OCI-LY1 (cell line): ENCODE results near the gene PAPPA.

Experiments used
- EZH2 ChIP-seq: fragments of 200-600 bp; sonication (generic), shearing (Covaris generic); IDR thresholded peaks from 2 replicates; pipeline ENCODE4 v1.8.0; 2017; ENCODE audit warnings: borderline replicate concordance, mixed run types, mild to moderate bottlenecking, antibody characterized with exemption, low read length, moderate library complexity, mixed read lengths
- TF ChIP-seq, protein P1 (sequence below): fragments of 200-600 bp; sonication (generic), shearing (Covaris generic); IDR thresholded peaks from 2 replicates; pipeline ENCODE4 v1.5.1; 2017; ENCODE audit warnings: mild to moderate bottlenecking, antibody characterized with exemption, low read length, moderate library complexity, mixed read lengths

DNA sequence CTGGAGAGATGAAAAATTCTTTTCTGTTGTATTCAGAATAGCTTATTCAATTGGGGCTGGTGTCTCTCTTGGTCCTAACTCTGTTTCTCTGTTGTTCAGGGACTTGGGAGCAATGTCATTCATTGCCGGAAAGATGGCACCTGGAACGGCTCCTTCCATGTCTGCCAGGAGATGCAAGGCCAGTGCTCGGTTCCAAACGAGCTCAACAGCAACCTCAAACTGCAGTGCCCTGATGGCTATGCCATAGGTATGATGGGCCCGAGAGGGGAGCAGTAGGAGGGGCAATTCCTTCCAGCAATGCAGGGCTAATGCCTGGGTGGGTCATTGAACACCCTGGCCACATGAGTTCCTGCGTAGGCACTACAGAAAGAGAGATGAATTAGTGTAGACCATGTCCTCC, 208.9 kb downstream of the PAPPA start:
- TF ChIP-seq, protein P1, sequence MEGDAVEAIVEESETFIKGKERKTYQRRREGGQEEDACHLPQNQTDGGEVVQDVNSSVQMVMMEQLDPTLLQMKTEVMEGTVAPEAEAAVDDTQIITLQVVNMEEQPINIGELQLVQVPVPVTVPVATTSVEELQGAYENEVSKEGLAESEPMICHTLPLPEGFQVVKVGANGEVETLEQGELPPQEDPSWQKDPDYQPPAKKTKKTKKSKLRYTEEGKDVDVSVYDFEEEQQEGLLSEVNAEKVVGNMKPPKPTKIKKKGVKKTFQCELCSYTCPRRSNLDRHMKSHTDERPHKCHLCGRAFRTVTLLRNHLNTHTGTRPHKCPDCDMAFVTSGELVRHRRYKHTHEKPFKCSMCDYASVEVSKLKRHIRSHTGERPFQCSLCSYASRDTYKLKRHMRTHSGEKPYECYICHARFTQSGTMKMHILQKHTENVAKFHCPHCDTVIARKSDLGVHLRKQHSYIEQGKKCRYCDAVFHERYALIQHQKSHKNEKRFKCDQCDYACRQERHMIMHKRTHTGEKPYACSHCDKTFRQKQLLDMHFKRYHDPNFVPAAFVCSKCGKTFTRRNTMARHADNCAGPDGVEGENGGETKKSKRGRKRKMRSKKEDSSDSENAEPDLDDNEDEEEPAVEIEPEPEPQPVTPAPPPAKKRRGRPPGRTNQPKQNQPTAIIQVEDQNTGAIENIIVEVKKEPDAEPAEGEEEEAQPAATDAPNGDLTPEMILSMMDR, result no peak
- TF ChIP-seq EZH2, result no peak
